ENCODE measurements around the gene DEPDC5. TPM values are rescaled to one million over a fixed set of nuclear protein-coding genes. Genes with fewer than 3 reads are reported as not detected.

DEPDC5 gene
- total RNA-seq, 1 donor from 2014 or later, result 11.8 TPM

DNA sequence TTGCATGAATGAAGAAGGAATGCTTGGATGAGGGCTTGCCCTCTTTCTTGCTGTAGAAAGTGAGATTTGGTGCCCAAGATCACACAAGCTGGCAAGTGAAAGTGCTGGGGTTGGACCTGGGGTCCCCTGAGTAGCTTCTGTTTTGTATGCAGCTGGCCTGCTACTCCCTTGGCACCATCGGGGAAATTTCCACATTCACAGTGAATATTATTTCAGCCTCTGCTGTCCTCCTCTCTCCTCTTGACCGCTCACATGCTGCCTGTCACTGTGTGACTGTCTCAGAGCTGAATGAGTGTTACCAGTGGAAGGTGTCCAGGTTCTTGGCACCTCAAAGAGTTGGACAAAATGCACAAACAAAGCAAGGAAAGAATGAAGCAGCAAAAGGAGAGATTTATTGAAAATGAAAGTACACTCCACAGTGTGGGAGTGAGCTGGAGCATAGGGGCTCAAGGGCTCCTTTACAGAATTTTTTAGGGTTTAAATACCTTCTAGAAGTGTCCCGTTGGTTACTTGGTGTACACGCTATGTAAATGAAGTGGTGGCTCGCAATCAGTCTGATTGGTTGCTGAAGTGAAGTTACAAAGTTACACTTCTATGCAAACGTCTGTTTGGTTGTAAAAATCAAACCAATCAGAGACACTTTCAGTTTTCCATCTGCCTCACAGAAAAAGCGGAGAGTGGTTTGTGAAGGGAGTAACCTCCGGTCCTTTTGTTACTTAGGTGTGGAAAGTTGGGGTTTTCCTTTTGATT lies 87.4 kb downstream of the DEPDC5 start:
- DNase-seq (ENCODE audit: low spot score), result no peak
- intact Hi-C loops (cut with DNase I), result no loop called here

DNA sequence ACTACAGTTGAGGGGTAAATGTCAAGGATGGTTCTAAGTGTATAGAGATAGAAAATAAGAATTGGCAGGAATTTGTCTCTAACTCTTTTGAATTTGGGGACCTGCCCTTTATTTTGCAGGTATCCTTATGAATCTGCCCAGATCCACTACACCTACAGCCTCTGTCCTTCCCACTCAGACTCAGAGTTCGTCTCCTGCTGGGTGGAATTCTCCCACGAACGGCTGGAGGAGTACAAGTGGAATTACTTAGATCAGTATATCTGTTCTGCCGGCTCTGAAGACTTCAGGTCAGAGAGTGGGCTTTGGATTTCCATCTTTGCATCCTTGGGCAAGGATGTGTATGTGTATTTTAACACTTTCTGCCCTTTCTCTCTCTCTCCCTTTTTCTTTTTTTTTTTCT lies 89.7 kb downstream of the DEPDC5 start:
- no peak for DNase-seq (ENCODE audit: low spot score)
- intact Hi-C loops (cut with DNase I), result no loop called here

DNA sequence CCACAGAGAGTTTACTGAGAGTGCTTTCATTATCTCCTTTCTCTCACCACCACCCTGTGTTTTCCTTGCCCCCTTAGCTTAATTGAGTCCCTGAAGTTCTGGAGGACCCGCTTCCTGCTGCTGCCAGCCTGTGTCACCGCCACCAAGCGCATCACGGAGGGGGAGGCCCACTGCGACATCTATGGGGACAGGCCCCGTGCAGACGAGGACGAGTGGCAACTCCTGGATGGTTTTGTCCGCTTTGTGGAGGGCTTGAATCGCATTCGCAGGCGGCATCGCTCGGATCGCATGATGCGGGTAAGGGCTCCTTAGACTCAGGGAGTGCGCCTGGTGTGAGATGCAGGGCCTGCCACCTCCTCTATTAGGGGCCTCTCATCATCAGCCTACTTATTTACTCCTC lies 91.1 kb downstream of the DEPDC5 start:
- DNase-seq (ENCODE audit: low spot score), result no peak
- intact Hi-C loops (cut with DNase I), result no loop called here

DNA sequence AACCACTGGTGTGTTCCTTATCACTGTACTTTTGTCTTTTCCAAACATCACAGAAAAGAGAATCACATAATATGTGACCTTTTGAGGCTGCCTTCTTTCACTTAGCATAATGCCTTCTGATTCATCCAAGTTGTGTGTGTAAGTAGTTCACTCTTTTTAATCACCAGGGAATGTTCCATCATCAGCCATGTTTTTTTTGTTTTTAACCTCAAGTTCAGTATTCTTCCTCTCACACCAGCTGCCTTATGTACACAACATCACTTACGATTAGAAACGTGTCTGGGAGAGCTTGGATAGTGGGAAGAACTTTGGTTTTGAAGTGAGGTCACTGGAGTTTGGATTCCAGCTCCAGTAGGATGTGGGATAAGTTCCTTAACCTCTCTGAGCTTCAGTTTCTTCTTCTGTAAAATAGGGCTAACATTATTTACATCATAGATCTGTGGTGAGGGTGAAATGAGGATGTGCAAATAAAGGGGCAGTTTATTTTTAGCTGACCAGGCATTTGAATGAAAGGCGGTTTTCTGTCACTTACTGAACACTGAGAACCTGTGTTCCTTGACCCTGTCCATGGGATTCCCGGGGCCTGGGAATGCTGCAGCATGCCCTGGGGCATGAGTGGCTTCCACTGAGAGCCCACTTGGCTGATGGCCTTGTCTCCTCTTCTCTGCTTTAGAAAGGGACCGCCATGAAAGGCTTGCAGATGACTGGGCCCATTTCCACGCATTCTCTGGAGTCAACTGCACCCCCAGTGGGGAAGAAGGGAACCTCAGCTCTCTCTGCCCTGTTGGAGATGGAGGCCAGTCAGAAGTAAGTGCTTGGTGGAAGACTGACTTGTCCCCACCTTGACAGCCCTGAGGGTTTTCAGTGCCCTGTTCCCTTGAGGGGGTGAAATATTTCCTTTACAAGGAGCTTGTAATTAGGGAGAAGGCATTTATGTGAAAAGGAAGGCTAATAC lies 92.6 kb downstream of the DEPDC5 start:
- intact Hi-C loops (cut with DNase I), result no loop called here
- no peak for DNase-seq (ENCODE audit: low spot score)

DNA sequence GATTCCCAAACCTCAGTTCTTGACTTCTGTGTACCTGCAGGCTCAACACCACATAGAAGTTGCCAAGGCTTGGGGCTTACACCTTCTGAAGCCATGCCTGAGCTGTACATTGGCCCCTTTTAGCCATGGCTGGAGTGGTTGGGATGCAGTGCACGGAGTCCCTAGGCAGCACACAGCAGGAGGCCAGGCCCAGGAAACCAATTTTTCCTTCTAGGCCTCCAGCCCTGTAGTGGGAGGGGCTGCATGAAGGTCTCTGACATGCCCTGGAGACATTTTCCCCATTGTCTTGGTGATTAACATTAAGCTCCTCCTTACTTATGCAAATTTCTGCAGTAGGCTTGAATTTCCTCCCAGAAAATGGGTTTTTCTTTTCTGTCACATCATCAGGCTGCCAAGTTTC lies 94.6 kb downstream of the DEPDC5 start:
- no peak for DNase-seq (ENCODE audit: low spot score)
- intact Hi-C loops (cut with DNase I), result no loop called here

DNA sequence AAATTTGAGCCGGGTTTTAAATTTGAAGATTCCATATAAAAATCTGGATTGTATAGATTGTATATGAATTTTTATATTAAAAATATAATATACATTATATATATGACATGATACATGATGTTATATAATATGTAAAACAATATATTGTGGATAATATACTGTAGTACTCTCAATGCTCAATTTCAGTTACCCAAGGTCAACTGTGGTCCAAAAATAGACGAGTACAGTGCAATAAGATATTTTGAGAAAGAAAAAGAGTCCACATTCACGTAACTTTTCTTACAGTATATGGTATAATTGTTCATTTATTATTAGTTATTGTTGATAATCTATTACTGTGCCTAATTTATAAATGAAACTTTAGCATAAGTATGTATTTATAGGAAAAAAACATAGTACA lies 96.3 kb downstream of the DEPDC5 start:
- intact Hi-C loops (cut with DNase I), result no loop called here

DNA sequence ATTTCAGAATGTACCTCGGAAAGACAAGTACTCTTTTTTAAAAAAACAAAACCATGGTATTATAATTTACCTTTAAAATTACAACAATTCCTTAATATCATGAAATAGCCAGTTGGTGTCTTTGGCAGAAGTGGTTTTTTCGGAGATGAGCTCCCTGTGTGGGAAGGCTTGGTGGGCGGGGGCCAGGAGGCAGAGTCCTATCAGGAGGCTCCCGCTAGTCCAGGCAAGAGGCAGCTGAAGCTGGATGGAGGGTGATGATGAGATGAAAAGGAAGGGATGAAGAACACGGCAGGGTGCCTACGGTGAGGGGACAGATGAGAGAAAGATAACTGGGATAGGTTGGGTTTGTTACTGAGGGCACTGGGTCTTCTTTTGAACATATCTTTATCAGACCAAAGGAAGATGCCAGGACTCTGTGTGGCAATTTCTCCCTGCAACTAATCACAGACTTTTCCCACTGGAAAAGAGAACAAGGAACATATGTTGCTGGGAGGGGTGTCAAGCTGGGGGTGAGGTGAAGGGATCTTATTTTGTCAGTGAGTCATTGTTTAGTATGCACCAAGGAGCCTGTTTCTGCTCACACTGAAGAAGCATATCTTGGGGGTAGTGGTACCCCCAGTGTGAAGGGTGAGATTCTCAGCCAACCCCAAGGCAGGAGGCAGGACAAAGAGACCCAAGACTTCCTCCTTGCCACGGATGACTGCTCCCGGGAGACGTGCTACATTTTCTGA lies 99.0 kb downstream of the DEPDC5 start:
- no peak for DNase-seq (ENCODE audit: low spot score)
- intact Hi-C loops (cut with DNase I), result no loop called here

More for the DNA sequence above, 96.3 kb downstream of the DEPDC5 start:
- DNase-seq (ENCODE audit: low spot score), result no peak

DNA sequence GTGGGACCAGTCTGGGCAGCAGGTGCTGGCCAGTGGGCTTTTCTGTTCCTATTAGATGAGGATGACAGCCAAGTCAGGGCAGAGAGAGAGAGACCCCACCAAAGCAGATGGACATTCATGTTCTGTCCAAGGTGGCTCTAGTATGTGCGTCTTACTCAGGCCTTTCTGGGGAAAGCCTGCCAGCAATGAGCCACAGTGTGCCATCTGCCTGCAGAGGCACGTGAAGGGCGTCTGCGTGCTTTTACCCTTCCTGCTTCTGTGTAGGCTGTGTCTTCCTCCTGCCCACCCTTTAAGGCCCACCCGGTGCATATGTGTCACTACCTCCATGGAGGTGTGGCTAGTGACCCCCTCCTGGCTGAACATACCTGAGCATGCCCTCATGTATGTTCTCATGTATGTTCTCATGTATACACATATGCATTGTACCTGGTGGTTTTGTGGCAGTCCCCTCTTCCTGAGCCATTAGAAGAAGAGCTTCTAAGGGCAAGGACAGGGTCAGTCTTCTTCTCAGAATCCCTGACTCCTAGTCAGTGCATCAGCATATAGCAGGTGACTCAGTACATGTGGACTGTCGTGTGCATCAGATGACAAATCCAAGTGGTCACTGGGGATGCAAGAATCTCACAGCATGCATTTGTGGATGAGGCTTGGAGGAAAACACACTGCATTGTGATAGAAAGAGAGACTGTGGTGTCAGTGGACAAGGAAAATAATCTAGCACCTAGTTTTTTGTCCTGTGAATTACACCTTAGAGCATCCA lies 100.1 kb downstream of the DEPDC5 start:
- DNase-seq (ENCODE audit: low spot score), result no peak
- intact Hi-C loops (cut with DNase I), result no loop called here

DNA sequence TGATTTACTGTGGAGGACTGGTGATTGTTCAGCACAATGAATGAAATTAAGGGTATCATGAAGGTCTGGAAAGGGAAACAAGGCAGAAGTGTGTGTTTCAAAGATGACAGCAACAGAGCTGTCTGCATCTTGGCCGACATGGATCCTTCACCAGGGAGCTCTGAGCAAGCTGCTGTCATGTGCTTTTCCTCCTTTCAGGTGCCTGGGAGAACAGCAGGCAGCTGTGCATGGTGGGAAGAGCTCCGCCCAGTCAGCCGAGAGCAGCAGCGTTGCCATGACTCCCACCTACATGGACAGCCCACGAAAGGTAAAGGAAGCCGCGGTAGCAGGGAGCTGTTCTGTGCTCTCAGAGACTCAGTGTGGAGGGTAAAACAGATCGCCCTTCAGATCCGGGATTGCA lies 103.4 kb downstream of the DEPDC5 start:
- intact Hi-C loops (cut with DNase I), result no loop called here
- DNase-seq (ENCODE audit: low spot score), result no peak

DNA sequence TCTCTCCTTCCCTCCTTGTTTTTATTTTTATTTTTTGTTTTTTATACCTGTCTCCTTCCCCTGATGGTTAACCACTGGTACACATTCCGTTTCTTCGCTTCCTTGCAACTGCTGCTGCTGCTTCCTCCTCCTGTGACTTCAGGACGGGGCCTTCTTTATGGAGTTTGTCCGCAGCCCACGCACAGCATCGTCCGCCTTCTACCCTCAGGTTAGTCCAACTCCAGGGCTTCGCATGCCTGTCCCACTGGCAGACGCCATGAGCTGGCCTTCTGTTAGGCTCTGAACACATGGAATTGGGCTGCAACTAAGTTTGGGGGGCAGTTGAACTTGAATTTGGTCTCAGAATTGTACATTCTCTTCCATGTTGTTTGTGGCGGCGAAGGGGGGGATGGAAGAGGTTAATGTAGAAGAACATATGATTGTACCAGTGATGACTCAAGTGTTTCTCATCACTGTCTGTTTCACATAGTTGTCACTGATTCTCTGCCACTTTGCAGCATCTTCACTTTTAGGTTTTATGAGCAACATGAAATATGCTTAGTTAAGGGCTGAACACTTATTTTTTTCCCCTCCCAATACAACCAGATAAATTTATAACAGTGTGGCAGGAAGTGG lies 107.5 kb downstream of the DEPDC5 start:
- no peak for DNase-seq (ENCODE audit: low spot score)
- intact Hi-C loops (cut with DNase I), result loop anchor here (10.0 kb wide), 1 partner anchor 57 kb away; no protein-coding TSS in a partner anchor

DNA sequence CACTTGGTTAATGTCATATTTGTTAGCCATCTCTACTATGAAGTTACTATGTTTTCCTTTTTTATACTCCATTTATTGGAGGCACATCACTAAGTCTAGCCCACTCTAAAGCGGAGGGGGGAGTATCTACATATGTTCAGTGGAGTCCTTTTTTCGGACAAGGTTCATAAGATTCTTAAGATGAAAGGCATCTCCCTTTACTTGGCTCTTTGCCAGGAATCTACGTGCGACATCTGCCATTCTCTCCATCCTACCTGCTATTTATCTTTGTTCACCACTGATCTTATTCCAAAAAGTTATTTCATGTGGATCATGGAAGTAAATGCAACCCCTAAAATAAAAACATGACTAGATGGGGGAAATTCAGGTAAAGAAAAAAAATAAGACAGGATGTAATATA lies 113.1 kb downstream of the DEPDC5 start:
- no peak for DNase-seq (ENCODE audit: low spot score)
- intact Hi-C loops (cut with DNase I), result loop anchor here (10.0 kb wide), 1 partner anchor 62 kb away; no protein-coding TSS in a partner anchor

DNA sequence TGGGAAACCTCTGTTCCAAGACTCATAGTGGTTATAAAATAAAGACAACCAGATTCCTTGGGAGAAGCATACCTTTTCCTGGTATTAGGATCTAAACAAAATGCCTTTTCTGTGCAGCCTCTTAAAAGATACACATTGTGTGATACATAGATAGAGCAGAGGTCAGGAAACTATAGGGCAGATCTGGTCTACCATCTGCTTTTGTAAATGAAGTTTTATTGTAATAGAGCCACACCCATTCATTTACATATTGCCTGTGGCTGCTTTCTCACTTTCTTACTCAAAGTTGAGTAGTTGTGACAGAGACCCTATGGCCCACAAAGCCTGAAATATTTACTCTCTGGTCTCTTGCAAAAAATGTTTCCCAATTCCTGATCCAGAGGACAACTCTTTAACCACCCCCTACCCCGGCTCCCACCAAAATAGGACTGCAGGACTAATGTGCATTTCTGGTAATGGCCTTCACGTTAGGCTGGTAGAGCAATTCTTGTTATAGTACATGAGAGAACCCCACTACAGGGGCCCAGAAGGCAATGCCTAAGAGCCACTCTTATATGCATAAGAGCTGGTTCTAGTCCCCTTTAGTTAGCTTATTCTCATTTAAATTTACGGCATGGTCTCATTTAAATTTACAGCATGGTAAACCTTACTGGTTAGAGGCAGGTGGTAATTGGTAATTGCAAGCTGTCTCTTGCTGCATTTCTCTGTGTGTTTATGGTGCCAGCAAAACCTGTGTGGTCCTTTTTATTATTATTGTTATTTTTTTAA lies 113.8 kb downstream of the DEPDC5 start:
- DNase-seq (ENCODE audit: low spot score), result no peak
- intact Hi-C loops (cut with DNase I), result loop anchor here (10.0 kb wide), 1 partner anchor 63 kb away; no protein-coding TSS in a partner anchor

DNA sequence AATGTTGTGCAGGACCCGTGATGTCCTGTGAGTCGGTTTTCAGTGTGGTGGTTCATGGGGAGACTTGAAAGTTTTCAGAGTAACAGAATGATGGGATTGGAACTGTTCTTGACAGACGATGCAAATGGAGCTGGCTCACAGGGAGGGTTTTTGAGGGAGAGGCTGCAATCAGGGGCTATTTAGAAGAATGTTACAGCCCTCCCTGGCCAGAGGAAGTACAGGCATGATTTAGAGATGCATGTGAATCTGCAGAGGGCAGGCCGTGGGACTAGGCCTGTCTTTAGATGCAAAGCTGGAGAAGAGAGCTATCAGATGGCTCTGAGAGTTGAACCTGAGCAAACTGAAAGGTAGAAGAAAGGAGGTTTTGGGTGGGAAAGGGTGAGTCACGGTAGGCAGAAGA lies 115.9 kb downstream of the DEPDC5 start:
- intact Hi-C loops (cut with DNase I), result loop anchor here (10.0 kb wide), 1 partner anchor 65 kb away; no protein-coding TSS in a partner anchor
- DNase-seq (ENCODE audit: low spot score), result no peak

DNA sequence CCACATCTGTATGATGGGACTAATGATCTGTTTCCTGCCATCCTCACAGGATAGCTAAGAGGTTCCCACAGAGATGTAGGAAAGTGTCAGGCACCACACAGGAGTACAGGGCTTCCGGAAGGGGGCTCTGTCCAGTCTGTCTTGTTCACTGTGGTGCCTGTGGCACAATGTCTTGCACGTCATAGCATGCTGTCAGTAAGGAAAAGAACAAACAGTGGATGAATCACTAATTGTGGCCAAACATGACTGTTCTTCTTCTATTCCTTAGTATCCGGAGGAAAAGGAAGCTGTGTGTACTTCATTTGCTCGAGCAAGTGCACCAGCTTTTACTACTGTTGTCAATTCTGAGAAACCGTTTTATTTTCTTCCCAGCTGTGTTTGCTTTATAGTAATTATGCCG lies 117.1 kb downstream of the DEPDC5 start:
- intact Hi-C loops (cut with DNase I), result no loop called here

DNA sequence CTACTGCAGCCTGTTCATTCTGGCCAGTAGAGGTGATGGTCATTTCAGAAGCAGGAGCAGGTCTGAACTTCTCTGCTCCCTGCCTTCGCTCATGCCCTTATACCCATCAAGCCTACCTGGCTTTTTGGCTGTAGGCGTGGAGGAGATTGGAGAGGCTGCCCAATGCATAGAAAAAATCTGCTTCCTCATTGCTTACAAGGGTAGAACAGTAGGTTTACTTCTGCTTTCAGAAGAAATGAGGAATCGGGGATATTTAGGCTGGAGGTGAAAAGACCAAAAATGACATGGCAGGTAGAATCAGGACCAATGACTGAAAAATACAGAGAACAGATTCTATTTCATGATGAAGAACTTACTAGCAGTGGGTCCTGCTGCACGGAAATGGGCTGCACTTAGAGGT lies 117.7 kb downstream of the DEPDC5 start:
- DNase-seq (ENCODE audit: low spot score), result no peak
- intact Hi-C loops (cut with DNase I), result no loop called here

More for the DNA sequence above, 117.1 kb downstream of the DEPDC5 start:
- DNase-seq (ENCODE audit: low spot score), result no peak

DNA sequence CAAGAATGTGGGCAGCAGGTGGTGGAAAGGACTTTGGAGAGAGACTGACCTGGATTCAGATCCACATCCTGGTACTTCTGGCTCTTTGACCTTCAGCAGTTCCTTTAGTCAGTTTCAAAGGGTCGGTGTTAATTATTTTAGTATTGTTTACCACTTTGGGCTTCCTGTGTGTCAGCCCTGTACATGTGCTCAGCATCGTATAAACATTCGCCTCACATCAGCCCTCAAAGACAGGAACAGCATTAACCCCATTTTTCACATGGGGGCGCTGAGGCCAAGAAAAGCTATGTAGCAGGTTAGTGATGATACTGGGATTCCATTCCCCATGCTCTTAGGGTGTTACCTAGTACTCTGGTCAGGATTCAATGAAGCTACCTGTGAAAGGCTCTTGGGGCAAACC lies 118.4 kb downstream of the DEPDC5 start:
- DNase-seq (ENCODE audit: low spot score), result no peak
- intact Hi-C loops (cut with DNase I), result no loop called here

DNA sequence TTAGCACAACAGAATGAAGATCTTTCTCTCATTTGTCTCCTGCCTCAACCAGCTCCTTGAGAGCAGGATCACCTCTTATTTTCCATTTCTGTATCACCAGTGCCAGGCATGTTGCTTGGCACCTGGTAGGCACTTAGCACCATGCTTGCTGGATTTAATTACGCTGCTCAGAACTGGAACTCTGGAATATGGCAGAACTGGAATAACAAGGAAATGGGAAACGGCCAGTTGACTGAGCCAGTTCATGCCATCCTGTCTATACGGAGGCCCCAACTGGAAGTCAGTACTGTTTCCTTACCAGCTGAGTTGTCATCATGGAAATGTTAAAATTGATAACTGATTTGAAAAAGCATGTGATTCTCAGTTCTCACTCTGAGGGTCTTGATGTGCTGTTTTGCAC lies 121.0 kb downstream of the DEPDC5 start:
- intact Hi-C loops (cut with DNase I), result no loop called here
- DNase-seq (ENCODE audit: low spot score), result no peak
